Activated CD4-positive, alpha-beta memory T cell treated with anti-CD3 and anti-CD28 coated beads, Interleukin-2, amount 10 ng/mL, durations not matched to agents 7 days and 5 days (primary cell): ENCODE data around the gene PTPRJ. TPM values are rescaled to one million over a fixed set of nuclear protein-coding genes. Genes with fewer than 3 reads are reported as not detected.
A peak's percentile ranks its signal among the peaks of the same experiment; 100 is the strongest.

Experiments used
- CTCF ChIA-PET: fragments of 350-600 bp; sonication (Branson Sonifier 250); formaldehyde crosslinking; loops from one replicate; lab custom pipeline; 2021; ENCODE audit warnings: antibody characterized with exemption, inconsistent platforms; lab: Charles Lee
- POLR2A ChIA-PET: fragments of 350-600 bp; sonication (Branson Sonifier 250); formaldehyde crosslinking; loops from one replicate; lab custom pipeline; 2021; ENCODE audit warnings: antibody characterized with exemption; lab: Charles Lee
- DNase-seq: peaks from one replicate; pipeline ENCODE4 v3.0.0-alpha.2; 2020
- H3K27ac Mint-ChIP-seq: one replicate; pipeline ENCODE4 v1.8.0; 2021; ENCODE audit warnings: mild to moderate bottlenecking, mixed read lengths
- H3K27me3 Mint-ChIP-seq: one replicate; pipeline ENCODE4 v1.8.0; 2021; ENCODE audit warnings: mixed read lengths
- H3K36me3 Mint-ChIP-seq: one replicate; pipeline ENCODE4 v1.8.0; 2021; ENCODE audit warnings: low read depth, mixed read lengths
- H3K4me1 Mint-ChIP-seq: one replicate; pipeline ENCODE4 v1.8.0; 2021; ENCODE audit warnings: mixed read lengths
- H3K4me3 Mint-ChIP-seq: one replicate; pipeline ENCODE4 v1.8.0; 2021; ENCODE audit warnings: mild to moderate bottlenecking, mixed read lengths
- H3K9me3 Mint-ChIP-seq: one replicate; pipeline ENCODE4 v1.8.0; 2021; ENCODE audit warnings: mixed read lengths
- total RNA-seq, 2 experiments: library from RNA; stranded (reverse); gene quantifications; one replicate each; pipeline ENCODE4 v1.2.3, GENCODE V29; 2021

Gene PTPRJ
- total RNA-seq, 2 experiments from 2014 or later = 83.0 to 89.1 TPM

- Mint-ChIP-seq H3K9me3 (no peaks in the 10 kb centered on the region), H3K36me3 (peaks cover 61% of the 10 kb centered on the region), H3K4me1 (peaks cover 74% of the 10 kb centered on the region), H3K4me3 (no peak overlapping the region), H3K27ac (peak overlapping the region; percentile 6), H3K27me3 (no peaks in the 10 kb centered on the region)
- CTCF ChIA-PET = interaction anchor here (0.8 to 1.1 kb wide), 2 partner anchors 80 to 91 kb away, joined by 3 to 5 read pairs; no protein-coding TSS in a partner anchor
- POLR2A ChIA-PET = interaction anchor here (0.9 to 2.6 kb wide), 3 partner anchors 9 to 30 kb away, joined by 3 to 15 read pairs (median 10); no protein-coding TSS in a partner anchor
- no peak for DNase-seq
These were observed 45.1 kb downstream of the PTPRJ start for GRCh38 chr11:48025293-48025983.

GRCh38 chr11:48025984-48026340 is 45.6 kb downstream of the PTPRJ start:
- Mint-ChIP-seq H3K9me3 (no peaks in the 10 kb centered on the region), H3K27ac (peak overlapping the region; percentile 6), H3K27me3 (no peaks in the 10 kb centered on the region), H3K4me3 (no peak overlapping the region), H3K4me1 (peaks cover 70% of the 10 kb centered on the region), H3K36me3 (peaks cover 58% of the 10 kb centered on the region)
- CTCF ChIA-PET = interaction anchor here (1.1 kb wide), 1 partner anchor 80 kb away, joined by 3 read pairs; no protein-coding TSS in a partner anchor
- POLR2A ChIA-PET = interaction anchor here (0.8 to 2.6 kb wide), 3 partner anchors 8 to 30 kb away, joined by 3 to 15 read pairs (median 10); no protein-coding TSS in a partner anchor
- DNase-seq = no peak

- peak overlapping the region; percentile 75 for H3K27ac Mint-ChIP-seq
- ChIA-PET POLR2A (interaction anchor here (1.0 to 1.4 kb wide), 3 partner anchors 27 to 35 kb away, joined by 3 to 7 read pairs (median 5); no protein-coding TSS in a partner anchor), CTCF (interaction anchor here (1.0 to 1.4 kb wide), 4 partner anchors 11 to 95 kb away, joined by 3 to 6 read pairs (median 4); no protein-coding TSS in a partner anchor)
- no peaks in the 10 kb centered on the region for H3K9me3 Mint-ChIP-seq
- H3K36me3 Mint-ChIP-seq = peaks cover 53% of the 10 kb centered on the region
- DNase-seq = peak; percentile 45
- no peaks in the 10 kb centered on the region for H3K27me3 Mint-ChIP-seq
- no peak overlapping the region for H3K4me3 Mint-ChIP-seq
- peaks cover 78% of the 10 kb centered on the region for H3K4me1 Mint-ChIP-seq
These were observed 48.7 kb downstream of the PTPRJ start for GRCh38 chr11:48028914-48029680.

- no peak for DNase-seq
- Mint-ChIP-seq H3K4me3 (no peak overlapping the region), H3K27me3 (no peaks in the 10 kb centered on the region), H3K36me3 (peaks cover 50% of the 10 kb centered on the region), H3K9me3 (no peaks in the 10 kb centered on the region), H3K4me1 (peaks cover 77% of the 10 kb centered on the region), H3K27ac (peak overlapping the region; percentile 0)
- POLR2A ChIA-PET = interaction anchor here (1.0 to 1.4 kb wide), 4 partner anchors 14 to 36 kb away, joined by 3 to 7 read pairs (median 4); no protein-coding TSS in a partner anchor
- CTCF ChIA-PET = interaction anchor here (0.6 to 1.4 kb wide), 5 partner anchors 12 to 95 kb away, joined by 3 to 4 read pairs (median 3); no protein-coding TSS in a partner anchor
These were observed 49.4 kb downstream of the PTPRJ start for GRCh38 chr11:48029681-48030290.

GRCh38 chr11:48031602-48032001 is 51.2 kb downstream of the PTPRJ start:
- DNase-seq = no peak
- H3K27ac Mint-ChIP-seq = no peak overlapping the region
- no peak overlapping the region for H3K4me3 Mint-ChIP-seq
- no peaks in the 10 kb centered on the region for H3K27me3 Mint-ChIP-seq
- H3K4me1 Mint-ChIP-seq = peaks cover 85% of the 10 kb centered on the region
- ChIA-PET POLR2A (interaction anchor here (1.4 to 4.5 kb wide), 5 partner anchors 12 to 99 kb away, joined by 3 to 26 read pairs (median 5); no protein-coding TSS in a partner anchor), CTCF (interaction anchor here (2.8 kb wide), 1 partner anchor 97 kb away, joined by 8 read pairs; no protein-coding TSS in a partner anchor)
- H3K9me3 Mint-ChIP-seq = no peaks in the 10 kb centered on the region
- H3K36me3 Mint-ChIP-seq = peaks cover 52% of the 10 kb centered on the region

GRCh38 chr11:48032721-48033120 is 52.4 kb downstream of the PTPRJ start:
- no peak overlapping the region for H3K27ac Mint-ChIP-seq
- H3K4me3 Mint-ChIP-seq = no peak overlapping the region
- CTCF ChIA-PET = interaction anchor here (0.6 to 2.8 kb wide), 3 partner anchors 13 to 98 kb away, joined by 3 to 8 read pairs (median 3); no protein-coding TSS in a partner anchor
- H3K27me3 Mint-ChIP-seq = no peaks in the 10 kb centered on the region
- no peak for DNase-seq
- no peaks in the 10 kb centered on the region for H3K9me3 Mint-ChIP-seq
- POLR2A ChIA-PET = interaction anchor here (1.1 to 4.5 kb wide), 5 partner anchors 10 to 100 kb away, joined by 3 to 26 read pairs (median 5); no protein-coding TSS in a partner anchor
- peaks cover 56% of the 10 kb centered on the region for H3K36me3 Mint-ChIP-seq
- peaks cover 84% of the 10 kb centered on the region for H3K4me1 Mint-ChIP-seq

- Mint-ChIP-seq H3K4me1 (peaks cover 77% of the 10 kb centered on the region), H3K4me3 (no peak overlapping the region), H3K27me3 (no peaks in the 10 kb centered on the region), H3K27ac (peak overlapping the region; percentile 22), H3K9me3 (no peaks in the 10 kb centered on the region), H3K36me3 (peaks cover 51% of the 10 kb centered on the region)
- ChIA-PET POLR2A (interaction anchor here (0.7 to 4.5 kb wide), 6 partner anchors 9 to 73 kb away, joined by 3 to 26 read pairs (median 7); no protein-coding TSS in a partner anchor), CTCF (interaction anchor here (1.3 to 2.8 kb wide), 2 partner anchors 14 to 99 kb away, joined by 3 to 8 read pairs; no protein-coding TSS in a partner anchor)
- no peak for DNase-seq
These were observed 53.6 kb downstream of the PTPRJ start for GRCh38 chr11:48033918-48034341.

- DNase-seq = no peak
- H3K9me3 Mint-ChIP-seq = no peaks in the 10 kb centered on the region
- no peaks in the 10 kb centered on the region for H3K27me3 Mint-ChIP-seq
- CTCF ChIA-PET = interaction anchor here (0.6 to 1.2 kb wide), 3 partner anchors 29 to 74 kb away, joined by 3 to 4 read pairs (median 3); no protein-coding TSS in a partner anchor
- peaks cover 69% of the 10 kb centered on the region for H3K4me1 Mint-ChIP-seq
- peak overlapping the region; percentile 5 for H3K27ac Mint-ChIP-seq
- POLR2A ChIA-PET = interaction anchor here (0.6 to 4.5 kb wide), 7 partner anchors 9 to 72 kb away, joined by 3 to 26 read pairs (median 10); no protein-coding TSS in a partner anchor
- H3K36me3 Mint-ChIP-seq = peaks cover 51% of the 10 kb centered on the region
- no peak overlapping the region for H3K4me3 Mint-ChIP-seq
These were observed 54.8 kb downstream of the PTPRJ start for GRCh38 chr11:48034926-48035871.

- DNase-seq = no peak
- Mint-ChIP-seq H3K9me3 (no peaks in the 10 kb centered on the region), H3K36me3 (peaks cover 54% of the 10 kb centered on the region), H3K27me3 (no peaks in the 10 kb centered on the region), H3K4me3 (no peak overlapping the region), H3K27ac (no peak overlapping the region), H3K4me1 (peaks cover 68% of the 10 kb centered on the region)
- ChIA-PET CTCF (interaction anchor here (1.1 to 1.2 kb wide), 3 partner anchors 18 to 101 kb away, joined by 3 to 4 read pairs (median 3); no protein-coding TSS in a partner anchor), POLR2A (interaction anchor here (0.6 to 2.0 kb wide), 3 partner anchors 10 to 57 kb away, joined by 3 to 11 read pairs (median 3); no protein-coding TSS in a partner anchor)
These were observed 55.7 kb downstream of the PTPRJ start for GRCh38 chr11:48036011-48036410.

- H3K27ac Mint-ChIP-seq = no peak overlapping the region
- peaks cover 68% of the 10 kb centered on the region for H3K4me1 Mint-ChIP-seq
- H3K27me3 Mint-ChIP-seq = no peaks in the 10 kb centered on the region
- H3K36me3 Mint-ChIP-seq = peaks cover 57% of the 10 kb centered on the region
- H3K4me3 Mint-ChIP-seq = no peak overlapping the region
- CTCF ChIA-PET = interaction anchor here (1.1 to 1.2 kb wide), 3 partner anchors 18 to 102 kb away, joined by 3 to 4 read pairs (median 3); no protein-coding TSS in a partner anchor
- no peaks in the 10 kb centered on the region for H3K9me3 Mint-ChIP-seq
- no peak for DNase-seq
- POLR2A ChIA-PET = interaction anchor here (0.6 to 2.0 kb wide), 3 partner anchors 19 to 73 kb away, joined by 3 to 11 read pairs (median 3); no protein-coding TSS in a partner anchor
These were observed 56.1 kb downstream of the PTPRJ start for GRCh38 chr11:48036466-48036865.
